HG03097 (cell line): ENCODE measurements around the gene MPV17.
"Not testable (repeated sequence)": the region's sequence is repeated elsewhere in the genome, so short reads cannot be mapped to it uniquely, and the experiment has no call there.

Experiments used
- ATAC-seq: cut with Tn5 transposase; IDR thresholded peaks from one replicate; pipeline ENCODE4 v1.9.1; 2021; ENCODE audit not compliant: unreplicated experiment, low FRiP score

MPV17 gene

GRCh38 chr2:27322766-27323595 is at the start of gene MPV17:
Gene MPV17 (minus strand): TSS chr2:27323097. CDS start chr2:27322517, 580 bp downstream.
- ATAC-seq: peak; percentile 83

- peak; percentile 24 for ATAC-seq
Observed at GRCh38 chr2:27370816-27371620, 48.1 kb upstream of the MPV17 start.

GRCh38 chr2:27370026-27370815 is 47.3 kb upstream of the MPV17 start, which contains the start of the genes EIF2B4 and SNX17:
Gene EIF2B4 (minus strand): TSS chr2:27370338. CDS start chr2:27370314, 24 bp downstream.
Gene SNX17 (plus strand): TSS chr2:27370616. CDS start chr2:27370744, 128 bp downstream.
- ATAC-seq: peak; percentile 80

- no peak for ATAC-seq
Observed at GRCh38 chr2:27369471-27370025, 46.7 kb upstream of the MPV17 start.

GRCh38 chr2:27363933-27364332 is 41.0 kb upstream of the MPV17 start:
- no peak for ATAC-seq

GRCh38 chr2:27362678-27363420 is 40.0 kb upstream of the MPV17 start:
- no peak for ATAC-seq

GRCh38 chr2:27356382-27357181 is 33.7 kb upstream of the MPV17 start, which contains the start of gene GTF3C2:
Gene GTF3C2 (minus strand): TSS chr2:27356764. CDS start chr2:27343554, 13,210 bp downstream.
- peak; percentile 82 for ATAC-seq

- peak; percentile 32 for ATAC-seq
Observed at GRCh38 chr2:27356056-27356381, 33.1 kb upstream of the MPV17 start.

- no peak for ATAC-seq
Observed at GRCh38 chr2:27354597-27354927, 31.7 kb upstream of the MPV17 start.

GRCh38 chr2:27353762-27354596 is 31.1 kb upstream of the MPV17 start:
- no peak for ATAC-seq

GRCh38 chr2:27353386-27353761 is 30.5 kb upstream of the MPV17 start:
- ATAC-seq: not testable (repeated sequence)

GRCh38 chr2:27351802-27352598 is 29.1 kb upstream of the MPV17 start:
- ATAC-seq: no peak

- ATAC-seq: no peak
Observed at GRCh38 chr2:27350106-27350693, 27.3 kb upstream of the MPV17 start.

GRCh38 chr2:27347641-27348040 is 24.7 kb upstream of the MPV17 start:
- ATAC-seq: no peak

- no peak for ATAC-seq
Observed at GRCh38 chr2:27336173-27336572, 13.3 kb upstream of the MPV17 start.

GRCh38 chr2:27335311-27335710 is 12.4 kb upstream of the MPV17 start:
- ATAC-seq: no peak

- no peak for ATAC-seq
Observed at GRCh38 chr2:27324720-27325119, 1.8 kb upstream of the MPV17 start.
